ENCODE measurements around the gene PDCL3. TPM values are rescaled to one million over a fixed set of nuclear protein-coding genes. Genes with fewer than 3 reads are reported as not detected.

PDCL3 gene
- polyA plus RNA-seq, 1 donor (not counting 4 experiments of a cell fraction or from before 2014, with no cell fraction given) = 42.2 TPM

DNA sequence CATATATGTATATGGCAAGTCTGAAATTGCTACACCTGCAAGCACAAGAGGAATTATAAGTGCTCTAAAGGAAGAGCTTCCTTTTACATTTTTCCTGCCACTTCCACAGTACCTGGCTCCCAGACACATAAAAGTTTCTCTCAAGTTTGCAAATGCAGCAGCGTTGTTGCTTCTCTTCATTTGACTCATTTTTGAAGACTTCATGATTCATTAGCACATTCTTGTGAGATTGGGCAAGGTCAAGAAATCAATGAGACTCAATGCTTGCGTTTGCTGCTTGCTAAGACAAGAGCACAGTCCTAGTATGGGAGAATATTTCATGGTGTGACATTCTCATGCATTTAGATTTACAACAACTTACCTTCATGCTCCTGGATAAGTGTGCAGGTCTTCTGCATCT is 42.6 kb upstream of the PDCL3 start:
- Histone ChIP-seq H3K36me3 (ENCODE audit: control insufficient read depth in 2 of 2, extremely low read depth in 1 of 2, insufficient read depth in 2 of 2, low read length in 2 of 2) (no peaks in the 10 kb centered on the region), H3K9me3 (ENCODE audit: control insufficient read depth, low read depth, low read length) (no peaks in the 10 kb centered on the region), H3K4me1 (ENCODE audit: control insufficient read depth, extremely low read depth, insufficient read depth, low read length) (no peaks in the 10 kb centered on the region), H3K9ac (ENCODE audit: control insufficient read depth, extremely low read depth, insufficient read depth, low read length) (no peak overlapping the region), H3K27me3 (ENCODE audit: control insufficient read depth, extremely low read depth, insufficient read depth, low read length) (no peaks in the 10 kb centered on the region), H3K9me1 (ENCODE audit: control insufficient read depth, extremely low read depth, insufficient read depth, low read length) (no peaks in the 10 kb centered on the region), H4K20me1 (ENCODE audit: control insufficient read depth, extremely low read depth, insufficient read depth, low read length) (no peaks in the 10 kb centered on the region), H3K4me3 (ENCODE audit: control insufficient read depth in 2 of 3, extremely low read depth in 1 of 3, insufficient read depth in 2 of 3, low read depth in 1 of 3, low read length in 3 of 3) (no peak overlapping the region), H2AFZ (ENCODE audit: control insufficient read depth, low read length) (no peak overlapping the region), H3K79me2 (ENCODE audit: control insufficient read depth, insufficient read depth, low read length) (no peaks in the 10 kb centered on the region), H3K4me2 (ENCODE audit: control insufficient read depth, extremely low read depth, insufficient read depth, low read depth, low read length) (no peak overlapping the region), H3K27ac (ENCODE audit: control insufficient read depth, insufficient read depth, low read length) (no peak overlapping the region)
- no peak for FAIRE-seq
- dilution Hi-C loops (cut with MboI; ENCODE audit: extremely low pct_ligation_motif_present, low sequenced_read_pairs) = no loop called here
- DNase-seq (ENCODE audit: low read depth, low spot score) = no peak
- TF ChIP-seq EZH2 (IDR thresholded peaks at IDR 0.05; ENCODE audit: low read length) = no peak
- TF ChIP-seq, protein P1, sequence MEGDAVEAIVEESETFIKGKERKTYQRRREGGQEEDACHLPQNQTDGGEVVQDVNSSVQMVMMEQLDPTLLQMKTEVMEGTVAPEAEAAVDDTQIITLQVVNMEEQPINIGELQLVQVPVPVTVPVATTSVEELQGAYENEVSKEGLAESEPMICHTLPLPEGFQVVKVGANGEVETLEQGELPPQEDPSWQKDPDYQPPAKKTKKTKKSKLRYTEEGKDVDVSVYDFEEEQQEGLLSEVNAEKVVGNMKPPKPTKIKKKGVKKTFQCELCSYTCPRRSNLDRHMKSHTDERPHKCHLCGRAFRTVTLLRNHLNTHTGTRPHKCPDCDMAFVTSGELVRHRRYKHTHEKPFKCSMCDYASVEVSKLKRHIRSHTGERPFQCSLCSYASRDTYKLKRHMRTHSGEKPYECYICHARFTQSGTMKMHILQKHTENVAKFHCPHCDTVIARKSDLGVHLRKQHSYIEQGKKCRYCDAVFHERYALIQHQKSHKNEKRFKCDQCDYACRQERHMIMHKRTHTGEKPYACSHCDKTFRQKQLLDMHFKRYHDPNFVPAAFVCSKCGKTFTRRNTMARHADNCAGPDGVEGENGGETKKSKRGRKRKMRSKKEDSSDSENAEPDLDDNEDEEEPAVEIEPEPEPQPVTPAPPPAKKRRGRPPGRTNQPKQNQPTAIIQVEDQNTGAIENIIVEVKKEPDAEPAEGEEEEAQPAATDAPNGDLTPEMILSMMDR (optimal IDR thresholded peaks at IDR 0.05 in 1 of 3, IDR thresholded peaks at IDR 0.05 in 1 of 3, conservative IDR thresholded peaks at IDR 0.05 in 1 of 3; ENCODE audit: extremely low read depth in 1 of 3, insufficient read depth in 2 of 3, low read length in 3 of 3) = no peak

DNA sequence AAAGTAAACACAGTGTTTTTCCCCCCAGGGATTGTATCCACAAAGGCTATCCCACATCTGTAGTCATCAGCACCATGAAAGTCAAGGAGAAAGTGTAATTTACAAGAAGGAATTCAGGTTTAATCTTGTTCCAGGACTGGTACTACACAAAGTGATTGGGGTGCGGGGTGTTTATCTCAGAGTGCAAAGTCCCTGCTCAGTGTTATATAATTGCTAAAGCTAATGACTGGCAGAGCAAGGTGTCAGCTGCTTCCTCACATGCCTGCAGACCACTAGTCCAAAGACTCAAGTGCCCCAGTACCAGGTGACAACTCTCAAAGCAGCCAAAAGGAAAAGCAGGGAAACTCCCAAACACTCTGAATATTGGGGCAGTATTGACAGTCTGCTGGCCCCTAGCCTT is 40.4 kb upstream of the PDCL3 start:
- H3K4me2 ChIP-seq (ENCODE audit: control insufficient read depth, extremely low read depth, insufficient read depth, low read depth, low read length) = no peak overlapping the region
- H3K9me3 ChIP-seq (ENCODE audit: control insufficient read depth, low read depth, low read length) = no peaks in the 10 kb centered on the region
- H2AFZ ChIP-seq (ENCODE audit: control insufficient read depth, low read length) = no peak overlapping the region
- no peak overlapping the region for H3K27ac ChIP-seq (ENCODE audit: control insufficient read depth, insufficient read depth, low read length)
- no peaks in the 10 kb centered on the region for H4K20me1 ChIP-seq (ENCODE audit: control insufficient read depth, extremely low read depth, insufficient read depth, low read length)
- DNase-seq (ENCODE audit: low read depth, low spot score) (no peak), FAIRE-seq (no peak)
- no peaks in the 10 kb centered on the region for H3K4me1 ChIP-seq (ENCODE audit: control insufficient read depth, extremely low read depth, insufficient read depth, low read length)
- H3K36me3 ChIP-seq (ENCODE audit: control insufficient read depth in 2 of 2, extremely low read depth in 1 of 2, insufficient read depth in 2 of 2, low read length in 2 of 2) = no peaks in the 10 kb centered on the region
- no peaks in the 10 kb centered on the region for H3K9me1 ChIP-seq (ENCODE audit: control insufficient read depth, extremely low read depth, insufficient read depth, low read length)
- dilution Hi-C loops (cut with MboI; ENCODE audit: extremely low pct_ligation_motif_present, low sequenced_read_pairs) = no loop called here
- no peaks in the 10 kb centered on the region for H3K79me2 ChIP-seq (ENCODE audit: control insufficient read depth, insufficient read depth, low read length)
- TF ChIP-seq, protein P1 (optimal IDR thresholded peaks at IDR 0.05 in 1 of 3, IDR thresholded peaks at IDR 0.05 in 1 of 3, conservative IDR thresholded peaks at IDR 0.05 in 1 of 3; ENCODE audit: extremely low read depth in 1 of 3, insufficient read depth in 2 of 3, low read length in 3 of 3) = no peak
- TF ChIP-seq EZH2 (IDR thresholded peaks at IDR 0.05; ENCODE audit: low read length) = no peak
- no peaks in the 10 kb centered on the region for H3K27me3 ChIP-seq (ENCODE audit: control insufficient read depth, extremely low read depth, insufficient read depth, low read length)
- no peak overlapping the region for H3K4me3 ChIP-seq (ENCODE audit: control insufficient read depth in 2 of 3, extremely low read depth in 1 of 3, insufficient read depth in 2 of 3, low read depth in 1 of 3, low read length in 3 of 3)
- no peak overlapping the region for H3K9ac ChIP-seq (ENCODE audit: control insufficient read depth, extremely low read depth, insufficient read depth, low read length)

Measured in keratinocyte (primary cell).